Stimulated activated CD4-positive, alpha-beta T cell treated with anti-CD3 and anti-CD28 coated beads, Interleukin-12 subunit alpha, Interleukin-12 subunit beta, amount 100 ng/mL, for 24 hours (primary cell): Measurements from ENCODE around the gene SFTA2.

Experiments used
- DNase-seq, 2 experiments: peaks; one replicate each; pipeline ENCODE4 v3.0.0-alpha.2; 2020; ENCODE audit warnings: low read depth in 2 of 2

The SFTA2 gene

GRCh38 chr6:30890646-30891449 is 41.1 kb downstream of the SFTA2 start:
- no peak for DNase-seq

GRCh38 chr6:30889921-30890645 is 41.9 kb downstream of the SFTA2 start:
- no peak for DNase-seq

- DNase-seq: no peak
Observed at GRCh38 chr6:30889496-30889885, 42.5 kb downstream of the SFTA2 start.

- DNase-seq: no peak
Observed at GRCh38 chr6:30888816-30889495, 43.0 kb downstream of the SFTA2 start.

- no peak for DNase-seq
Observed at GRCh38 chr6:30887901-30888815, 43.8 kb downstream of the SFTA2 start.

- no peak for DNase-seq
Observed at GRCh38 chr6:30886897-30887255, 45.1 kb downstream of the SFTA2 start.

GRCh38 chr6:30885999-30886896 is 45.7 kb downstream of the SFTA2 start:
- no peak for DNase-seq

GRCh38 chr6:30885481-30885998 is 46.4 kb downstream of the SFTA2 start:
- DNase-seq: no peak

GRCh38 chr6:30884521-30885480 is 47.2 kb downstream of the SFTA2 start:
- DNase-seq: no peak

- peak in 1 of 2 experiments; percentile 46 for DNase-seq
Observed at GRCh38 chr6:30883685-30884520, 48.1 kb downstream of the SFTA2 start, which contains the start of gene DDR1. TSS of gene DDR1 (plus strand) at chr6:30884519. CDS start at chr6:30888730, 4,211 bp downstream.

GRCh38 chr6:30882759-30883684 is 48.9 kb downstream of the SFTA2 start:
- DNase-seq: no peak

- no peak for DNase-seq
Observed at GRCh38 chr6:30882204-30882758, 49.7 kb downstream of the SFTA2 start.

GRCh38 chr6:30881392-30882203 is 50.4 kb downstream of the SFTA2 start:
- DNase-seq: no peak
